Natural killer cell (primary cell): Measurements from ENCODE around the gene IDI1. TPM values are rescaled to one million over a fixed set of nuclear protein-coding genes. Genes with fewer than 3 reads are reported as not detected.
A peak's percentile ranks its signal among the peaks of the same experiment; 100 is the strongest.

Experiments used
- ATAC-seq, 3 donors: fragments of 150-1000 bp in 2 of 3; fragments of 200-7000 bp in 1 of 3; cut with Tn5 transposase; 1 replicate in 1 of 3; 2 replicates in 2 of 3; pipeline ENCODE4 v1.10.0; 2021; ENCODE audit warnings: mild to moderate bottlenecking in 2 of 3, moderate library complexity in 2 of 3
- DNase-seq, 2 donors: peaks; one replicate each; pipeline versions ENCODE4 v3.0.0 to v3.0.0-alpha.2; 2013 to 2021; ENCODE audit warnings: mixed read lengths in 1 of 2
- H3K27ac ChIP-seq: one replicate; pipeline ENCODE4 v1.5.1; 2013; ENCODE audit warnings: mild to moderate bottlenecking, low read length
- H3K27me3 ChIP-seq: one replicate; pipeline ENCODE4 v1.6.1; 2013; ENCODE audit warnings: low read length; ENCODE audit not compliant: control insufficient read depth, insufficient read depth
- H3K36me3 ChIP-seq: one replicate; pipeline ENCODE4 v1.6.1; 2013; ENCODE audit warnings: low read length; ENCODE audit not compliant: control insufficient read depth, insufficient read depth
- H3K4me1 ChIP-seq: one replicate; pipeline ENCODE4 v1.6.1; 2013; ENCODE audit warnings: low read length; ENCODE audit not compliant: control insufficient read depth, insufficient read depth
- H3K4me3 ChIP-seq: one replicate; pipeline ENCODE4 v1.5.1; 2013; ENCODE audit warnings: low read length
- H3K9me3 ChIP-seq: one replicate; pipeline ENCODE4 v1.6.1; 2013; ENCODE audit warnings: low read length; ENCODE audit not compliant: control insufficient read depth, insufficient read depth
- H3K27ac Mint-ChIP-seq, 2 donors: one replicate each; pipeline ENCODE4 v1.8.0; 2022; ENCODE audit warnings: mild to moderate bottlenecking in 2 of 2, mixed read lengths in 2 of 2, moderate library complexity in 1 of 2
- H3K27me3 Mint-ChIP-seq, 2 donors: one replicate each; pipeline ENCODE4 v1.8.0; 2022; ENCODE audit warnings: low read depth in 2 of 2, mixed read lengths in 2 of 2
- H3K36me3 Mint-ChIP-seq: one replicate; pipeline ENCODE4 v1.8.0; 2022; ENCODE audit warnings: mixed read lengths
- H3K4me1 Mint-ChIP-seq, 2 donors: one replicate each; pipeline ENCODE4 v1.8.0; 2022; ENCODE audit warnings: mixed read lengths in 2 of 2
- H3K4me3 Mint-ChIP-seq: one replicate; pipeline ENCODE4 v1.8.0; 2022; ENCODE audit warnings: mild to moderate bottlenecking, moderate library complexity, mixed read lengths
- H3K9me3 Mint-ChIP-seq, 2 donors: one replicate each; pipeline ENCODE4 v1.8.0; 2022; ENCODE audit warnings: mixed read lengths in 2 of 2
- WGBS: methylation state at CpG from one replicate; pipeline ENCODE4 v1.1.7; 2013; ENCODE audit warnings: missing lambda C conversion rate; ENCODE audit not compliant: insufficient coverage; 5-methylcytosine and 5-hydroxymethylcytosine counted together
- intact Hi-C: fragments of 100-400 bp; cut with micrococcal nuclease; formaldehyde crosslinking; loops from one replicate; pipeline ENCODE4 v1.14.2; 2022
- total RNA-seq, 4 donors: library from RNA; stranded (reverse); fragments of 120-200 nt in 1 of 4; gene quantifications; one replicate each; pipeline versions ENCODE4 v1.2.3 to v1.2.4, GENCODE V29; 2013 to 2022
- TF ChIP-seq, protein P1 (sequence below): fragments of 200-600 bp; IDR thresholded peaks from one replicate; pipeline ENCODE4 v1.8.0; 2022; ENCODE audit warnings: antibody characterized with exemption

The IDI1 gene
- total RNA-seq, 3 donors from 2014 or later (not counting 1 experiment from before 2014, with no cell fraction given), result 156 to 229 (median 163) TPM

DNA sequence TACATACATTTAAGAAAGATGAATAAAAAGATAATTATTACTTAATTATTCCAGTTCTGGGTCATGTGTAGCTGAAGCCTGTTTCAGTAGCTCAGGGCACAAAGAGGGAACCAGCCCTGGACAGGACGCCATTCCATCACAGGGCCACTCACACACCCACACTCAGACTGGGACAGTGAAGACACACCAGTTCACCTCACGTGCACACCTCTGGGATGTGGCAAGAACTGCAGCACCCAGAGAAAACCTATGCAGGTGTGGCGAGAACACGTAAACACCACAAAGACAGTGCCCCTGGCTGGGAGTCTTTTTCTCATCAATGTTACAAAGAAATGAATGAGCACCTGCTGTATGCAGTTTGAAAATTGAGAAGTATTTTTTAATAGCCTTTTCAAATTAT, 1.6 kb upstream of the IDI1 start:
- intact Hi-C loops, result no loop called here
- DNase-seq, result peak in 1 of 2 donors; percentile 75
- H3K36me3 ChIP-seq, result peaks cover 28% of the 10 kb centered on the region
- H3K4me3 ChIP-seq, result no peak overlapping the region
- H3K9me3 ChIP-seq, result no peaks in the 10 kb centered on the region
- H3K27me3 ChIP-seq, result no peaks in the 10 kb centered on the region
- peak overlapping the region; percentile 98 to 99 for H3K27ac Mint-ChIP-seq
- TF ChIP-seq, protein P1, sequence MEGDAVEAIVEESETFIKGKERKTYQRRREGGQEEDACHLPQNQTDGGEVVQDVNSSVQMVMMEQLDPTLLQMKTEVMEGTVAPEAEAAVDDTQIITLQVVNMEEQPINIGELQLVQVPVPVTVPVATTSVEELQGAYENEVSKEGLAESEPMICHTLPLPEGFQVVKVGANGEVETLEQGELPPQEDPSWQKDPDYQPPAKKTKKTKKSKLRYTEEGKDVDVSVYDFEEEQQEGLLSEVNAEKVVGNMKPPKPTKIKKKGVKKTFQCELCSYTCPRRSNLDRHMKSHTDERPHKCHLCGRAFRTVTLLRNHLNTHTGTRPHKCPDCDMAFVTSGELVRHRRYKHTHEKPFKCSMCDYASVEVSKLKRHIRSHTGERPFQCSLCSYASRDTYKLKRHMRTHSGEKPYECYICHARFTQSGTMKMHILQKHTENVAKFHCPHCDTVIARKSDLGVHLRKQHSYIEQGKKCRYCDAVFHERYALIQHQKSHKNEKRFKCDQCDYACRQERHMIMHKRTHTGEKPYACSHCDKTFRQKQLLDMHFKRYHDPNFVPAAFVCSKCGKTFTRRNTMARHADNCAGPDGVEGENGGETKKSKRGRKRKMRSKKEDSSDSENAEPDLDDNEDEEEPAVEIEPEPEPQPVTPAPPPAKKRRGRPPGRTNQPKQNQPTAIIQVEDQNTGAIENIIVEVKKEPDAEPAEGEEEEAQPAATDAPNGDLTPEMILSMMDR, result no peak
- peak overlapping the region; percentile 100 for H3K27ac ChIP-seq
- no peaks in the 10 kb centered on the region for H3K9me3 Mint-ChIP-seq
- H3K27me3 Mint-ChIP-seq, result no peaks in the 10 kb centered on the region
- H3K4me1 ChIP-seq, result peaks cover 33% of the 10 kb centered on the region
- peaks cover 56 to 78% of the 10 kb centered on the region in 2 donors for H3K4me1 Mint-ChIP-seq
- WGBS, result 37% methylated on average over 4 of the region's 4 CpGs
- H3K36me3 Mint-ChIP-seq, result no peaks in the 10 kb centered on the region
- H3K4me3 Mint-ChIP-seq, result peak overlapping the region; percentile 95
- ATAC-seq, result no peak

DNA sequence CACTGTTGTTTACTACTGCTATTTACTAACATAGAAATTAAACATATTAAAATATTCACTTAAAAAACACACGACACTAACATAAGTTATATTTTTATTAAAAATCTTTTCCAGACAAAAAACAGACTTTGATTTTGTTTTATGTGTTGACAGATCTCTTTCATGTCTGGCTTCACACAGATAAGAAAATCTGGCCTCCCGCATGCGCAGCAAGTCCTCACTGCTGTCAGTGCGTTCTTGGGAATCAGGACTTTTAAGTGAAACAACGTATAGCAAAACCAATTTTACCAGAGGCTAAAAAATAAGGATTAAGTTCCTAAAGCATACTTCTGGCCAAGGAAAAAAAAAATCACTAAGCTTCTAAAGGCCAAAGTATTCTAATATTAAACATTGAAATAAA, 1.2 kb upstream of the IDI1 start:
- Histone ChIP-seq H3K9me3 (no peaks in the 10 kb centered on the region), H3K27me3 (no peaks in the 10 kb centered on the region), H3K27ac (peak overlapping the region; percentile 100), H3K4me1 (peaks cover 35% of the 10 kb centered on the region), H3K36me3 (peaks cover 28% of the 10 kb centered on the region), H3K4me3 (peak overlapping the region; percentile 93)
- no peaks in the 10 kb centered on the region for H3K36me3 Mint-ChIP-seq
- no peaks in the 10 kb centered on the region for H3K27me3 Mint-ChIP-seq
- H3K9me3 Mint-ChIP-seq, result no peaks in the 10 kb centered on the region
- DNase-seq (peak in 1 of 2 donors; percentile 57), ATAC-seq (no peak)
- intact Hi-C loops, result no loop called here
- TF ChIP-seq, protein P1, result no peak
- H3K27ac Mint-ChIP-seq, result peak overlapping the region; percentile 98 to 99
- WGBS, result 58% methylated on average over 4 of the region's 5 CpGs
- H3K4me1 Mint-ChIP-seq, result peaks cover 56 to 78% of the 10 kb centered on the region in 2 donors
- H3K4me3 Mint-ChIP-seq, result peak overlapping the region; percentile 95

DNA sequence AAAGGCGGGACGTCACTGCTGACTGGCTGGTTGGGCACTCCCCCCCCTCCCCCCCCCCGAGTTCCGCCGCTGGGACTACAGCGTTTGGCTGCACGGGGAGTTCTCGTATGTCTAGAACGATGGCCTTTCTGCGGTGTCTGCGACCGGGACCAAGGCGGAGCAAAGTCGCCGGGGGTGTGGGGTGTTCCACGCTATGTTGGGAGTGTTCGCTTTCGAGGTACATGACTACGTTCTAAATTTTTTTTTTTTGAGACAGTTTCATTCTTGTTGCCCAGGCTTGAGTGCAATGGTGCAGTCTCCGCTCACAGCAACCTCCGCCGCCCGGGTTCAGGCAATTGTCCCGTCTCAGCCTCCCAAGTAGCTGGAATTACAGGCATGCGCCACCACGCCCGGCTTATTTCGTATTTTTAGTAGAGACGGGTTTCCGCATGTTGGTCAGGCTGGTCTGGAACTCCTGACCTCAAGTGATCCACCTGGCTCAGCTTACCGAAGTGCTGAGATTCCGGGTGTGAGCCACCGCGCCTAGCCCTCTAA, 573 bp upstream of the IDI1 start:
- H3K27ac Mint-ChIP-seq, result peak overlapping the region; percentile 98 to 99
- H3K4me1 ChIP-seq, result peaks cover 31% of the 10 kb centered on the region
- TF ChIP-seq, protein P1, result no peak
- peak overlapping the region; percentile 100 for H3K27ac ChIP-seq
- H3K4me3 ChIP-seq, result peak overlapping the region; percentile 93
- DNase-seq (no peak), ATAC-seq (no peak)
- peak overlapping the region; percentile 95 for H3K4me3 Mint-ChIP-seq
- H3K36me3 ChIP-seq, result peaks cover 24% of the 10 kb centered on the region
- H3K9me3 ChIP-seq, result no peaks in the 10 kb centered on the region
- WGBS, result under 1% methylated on average over 31 of the region's 34 CpGs
- no peaks in the 10 kb centered on the region for H3K9me3 Mint-ChIP-seq
- intact Hi-C loops, result loop anchor here (1.0 to 2.0 kb wide), 4 partner anchors 13 to 119 kb away; partner anchors contain the start of genes GTPBP4 and LARP4B
- H3K4me1 Mint-ChIP-seq, result peaks cover 56 to 78% of the 10 kb centered on the region in 2 donors
- H3K27me3 ChIP-seq, result no peaks in the 10 kb centered on the region
- no peaks in the 10 kb centered on the region for H3K27me3 Mint-ChIP-seq
- H3K36me3 Mint-ChIP-seq, result no peaks in the 10 kb centered on the region

DNA sequence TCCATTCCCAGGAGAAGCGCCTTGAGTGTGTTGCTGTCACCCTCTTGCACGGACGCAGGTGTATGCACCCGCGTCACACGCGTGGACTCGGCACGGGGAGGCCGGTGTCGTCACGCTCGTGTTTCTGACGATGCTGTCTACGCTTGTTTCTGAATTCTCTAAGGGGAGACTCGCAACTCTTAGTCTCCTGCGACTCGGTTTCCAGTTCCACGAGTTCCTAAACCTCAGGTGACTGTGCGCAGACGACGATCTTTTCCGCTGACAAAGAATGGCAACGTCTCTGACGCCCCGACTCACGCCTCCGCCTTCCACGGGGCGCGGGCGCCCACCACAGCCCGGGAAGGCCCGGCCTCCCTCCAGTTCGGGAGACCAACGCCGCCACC, 579 bp downstream of the IDI1 start:
- H3K4me1 ChIP-seq, result peaks cover 40% of the 10 kb centered on the region
- intact Hi-C loops, result loop anchor here (2.0 kb wide), 3 partner anchors 14 to 118 kb away; partner anchors contain the start of genes GTPBP4 and LARP4B
- H3K9me3 ChIP-seq, result no peaks in the 10 kb centered on the region
- H3K4me3 ChIP-seq, result peak overlapping the region; percentile 93
- Mint-ChIP-seq H3K9me3 (no peaks in the 10 kb centered on the region), H3K27me3 (no peaks in the 10 kb centered on the region), H3K36me3 (no peaks in the 10 kb centered on the region), H3K4me1 (peaks cover 56 to 78% of the 10 kb centered on the region in 2 donors), H3K27ac (peak overlapping the region; percentile 98 to 99), H3K4me3 (peak overlapping the region; percentile 95)
- H3K27me3 ChIP-seq, result no peaks in the 10 kb centered on the region
- peak overlapping the region; percentile 100 for H3K27ac ChIP-seq
- peak; percentile 10 to 28 (median 22) for ATAC-seq
- TF ChIP-seq, protein P1, result no peak
- peaks cover 16% of the 10 kb centered on the region for H3K36me3 ChIP-seq
- WGBS, result under 1% methylated on average over 37 of the region's 37 CpGs
- DNase-seq, result peak in 1 of 2 donors; percentile 86
